IPS-NIHi11 (cell line): ENCODE data around the gene RAD51B.
A peak's percentile ranks its signal among the peaks of the same experiment; 100 is the strongest.
"Not testable (repeated sequence)": the region's sequence is repeated elsewhere in the genome, so short reads cannot be mapped to it uniquely, and the experiment has no call there.

ENCODE experiments used
- DNase-seq: peaks from one replicate; pipeline ENCODE4 v3.0.0; 2012; ENCODE audit warnings: mixed read lengths, low spot score

Gene RAD51B

DNA sequence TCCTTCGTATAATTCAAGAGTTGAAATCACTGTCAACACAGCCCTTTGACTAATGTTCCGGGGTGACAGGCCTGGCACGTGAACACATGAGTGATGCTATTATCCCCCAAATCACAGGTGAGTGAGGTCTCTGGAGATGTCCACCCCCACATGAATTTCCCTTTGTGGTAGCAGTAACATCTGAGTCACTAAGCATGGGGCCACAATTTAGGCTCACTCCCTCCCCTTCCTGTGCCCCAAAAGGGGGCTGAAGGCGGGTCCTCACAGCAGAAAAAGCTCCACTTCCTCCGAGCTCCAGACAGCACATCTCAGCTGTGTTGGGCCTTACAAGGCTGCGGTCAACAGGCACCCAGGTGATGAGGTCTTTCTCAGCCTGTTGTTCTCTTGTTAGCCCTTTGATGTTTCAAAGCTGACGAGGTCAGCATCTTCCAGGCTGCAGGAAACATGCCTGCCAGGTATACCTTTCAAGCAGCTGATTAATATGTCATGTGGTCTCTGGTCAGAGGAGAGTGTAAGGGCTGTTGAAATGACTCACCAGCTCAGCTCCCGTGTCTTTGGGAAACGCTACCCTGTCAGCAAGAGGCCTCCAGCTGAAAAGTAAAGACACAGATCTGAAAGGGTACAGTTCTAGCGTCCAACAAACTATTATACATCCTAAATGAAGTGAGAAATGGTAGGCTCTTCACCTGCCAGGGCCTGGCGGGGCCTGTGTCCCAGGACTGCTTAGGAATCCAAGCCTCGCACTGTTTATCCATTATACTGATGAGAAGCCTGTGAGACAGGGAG, 866.0 kb downstream of the RAD51B start:
- DNase-seq: no peak

DNA sequence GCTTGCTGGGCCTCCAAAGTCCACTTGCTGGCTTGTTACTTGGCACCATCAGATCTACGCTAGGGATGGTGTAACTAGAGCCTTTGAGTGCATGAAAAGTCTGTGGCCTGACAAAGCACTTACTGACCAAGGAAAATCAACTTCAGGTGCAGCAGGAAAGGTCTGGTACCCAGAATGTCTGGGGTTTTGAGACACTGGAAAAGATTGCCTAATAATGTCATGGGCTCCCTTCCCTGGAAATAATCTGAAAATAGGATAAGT, 866.6 kb downstream of the RAD51B start:
- DNase-seq: no peak

DNA sequence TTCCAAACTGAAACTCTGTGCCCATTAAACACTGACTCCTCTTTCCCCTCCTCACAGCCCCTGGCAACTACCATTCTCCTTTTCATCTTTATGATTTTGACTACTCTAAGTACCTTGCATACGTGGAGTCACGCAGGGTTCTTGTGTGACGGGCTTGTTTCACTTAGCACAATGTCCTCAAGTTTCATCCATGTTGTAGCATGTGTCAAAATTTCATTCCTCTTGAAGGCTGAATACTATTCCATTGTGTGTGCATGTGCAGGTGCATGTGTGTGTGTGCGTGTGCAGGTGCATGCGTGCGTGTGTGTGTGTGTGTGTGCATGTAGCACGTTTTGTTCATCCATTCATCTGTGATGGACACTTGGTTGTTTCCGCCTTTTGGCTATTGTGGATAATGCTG, 867.1 kb downstream of the RAD51B start:
- DNase-seq: no peak

DNA sequence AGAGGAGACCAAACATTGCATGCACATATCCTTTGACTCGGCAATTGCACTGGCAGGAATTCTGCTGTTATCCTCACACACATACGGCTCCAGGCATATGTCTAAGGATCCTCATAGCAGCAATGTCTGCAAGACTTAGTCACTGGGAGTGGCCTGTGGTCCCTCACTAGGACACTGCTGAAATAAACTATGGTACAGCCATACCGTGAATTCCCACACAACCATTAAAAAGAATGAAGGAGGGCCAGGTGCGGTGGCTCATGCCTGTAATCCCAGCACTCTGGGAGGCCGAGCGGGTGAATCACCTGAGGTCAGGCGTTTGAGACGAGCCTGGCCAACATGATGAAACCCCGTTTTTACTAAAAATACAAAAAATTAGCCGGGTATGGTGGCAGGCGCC, 868.2 kb downstream of the RAD51B start:
- no peak for DNase-seq

DNA sequence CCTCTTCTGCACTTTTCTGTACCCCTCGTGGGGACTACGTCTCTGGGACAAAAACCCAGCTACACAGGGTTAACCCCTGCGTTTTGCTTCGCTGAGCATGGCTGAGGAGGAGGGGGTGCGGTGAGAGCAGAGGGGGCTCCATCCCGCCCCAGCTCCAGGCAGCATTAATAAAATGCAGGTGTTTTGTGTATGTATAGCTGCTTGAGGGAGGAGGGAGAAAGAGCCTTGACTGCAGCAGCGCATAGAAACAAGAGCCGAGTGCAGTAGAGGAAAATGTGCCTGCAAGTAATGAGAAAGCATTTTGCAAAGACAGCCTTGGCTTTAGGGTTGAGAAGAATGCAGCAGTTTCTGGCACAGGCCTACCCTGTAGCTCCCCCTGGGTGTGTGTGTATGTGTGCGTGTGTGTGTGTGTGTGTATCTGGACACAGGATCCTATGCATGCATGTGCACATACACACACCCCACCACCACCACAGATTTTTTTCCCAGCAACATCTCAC, 869.3 kb downstream of the RAD51B start:
- no peak for DNase-seq

DNA sequence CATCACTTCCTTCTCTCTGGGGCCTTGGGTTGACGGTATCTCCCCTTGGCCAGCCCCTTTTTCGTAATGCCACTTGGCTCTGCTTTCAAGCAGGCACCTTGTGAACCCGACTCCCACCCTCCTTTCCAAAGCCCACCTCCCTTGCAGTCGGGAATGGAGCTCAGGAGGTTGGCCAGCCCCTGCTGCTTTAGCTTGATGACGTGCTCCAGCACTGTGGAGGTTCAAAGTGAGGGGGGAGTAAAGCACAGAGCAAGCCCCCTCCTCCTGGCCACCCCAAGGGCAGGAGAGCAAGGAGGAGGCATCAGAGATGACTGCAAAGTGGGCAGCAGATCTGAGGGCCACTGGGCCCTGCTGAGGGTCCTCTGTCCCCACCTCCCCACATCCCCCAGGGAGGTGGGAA, 869.9 kb downstream of the RAD51B start:
- DNase-seq: no peak

DNA sequence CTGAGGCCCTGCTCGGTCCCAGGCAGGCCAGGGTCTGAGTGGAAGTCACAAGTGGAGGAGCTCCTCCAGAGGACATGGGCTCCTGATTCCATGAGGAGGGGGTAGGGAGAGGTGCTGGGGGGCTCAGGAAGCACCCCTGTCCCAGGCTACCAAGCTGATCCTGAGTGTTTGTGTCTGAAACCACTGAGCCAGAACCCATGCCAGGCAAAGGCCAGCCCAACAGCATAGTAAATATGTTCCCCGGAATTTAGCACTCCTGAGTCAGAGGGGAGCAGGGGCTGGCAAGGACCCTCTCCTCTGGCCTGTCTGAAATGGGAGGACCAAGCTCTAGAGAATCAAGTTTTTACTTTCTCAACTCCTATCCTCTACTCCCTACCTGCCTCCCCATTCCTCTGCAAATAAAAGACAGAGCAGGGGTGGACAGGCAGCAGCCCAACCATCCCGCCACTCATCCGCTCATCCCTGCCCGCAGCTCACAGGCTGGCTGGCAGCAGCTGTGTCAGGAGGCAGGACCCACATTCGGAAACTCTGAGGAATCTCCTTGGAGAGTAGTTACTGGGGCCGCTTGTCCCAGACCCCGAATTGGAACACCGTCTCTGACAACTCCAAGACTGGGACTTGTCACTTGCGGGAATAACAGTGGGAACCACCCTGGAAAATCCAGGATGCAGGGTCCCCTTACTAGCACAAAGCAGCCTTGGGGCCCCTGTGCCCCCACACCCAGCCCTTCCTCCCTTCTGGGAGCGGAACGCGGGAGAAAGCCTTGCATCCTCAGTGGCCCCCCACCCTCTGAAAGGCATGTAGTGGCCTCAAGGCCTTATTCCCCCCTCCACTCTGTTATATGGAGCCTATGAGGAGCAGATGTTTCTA, 870.7 kb downstream of the RAD51B start:
- DNase-seq: no peak

DNA sequence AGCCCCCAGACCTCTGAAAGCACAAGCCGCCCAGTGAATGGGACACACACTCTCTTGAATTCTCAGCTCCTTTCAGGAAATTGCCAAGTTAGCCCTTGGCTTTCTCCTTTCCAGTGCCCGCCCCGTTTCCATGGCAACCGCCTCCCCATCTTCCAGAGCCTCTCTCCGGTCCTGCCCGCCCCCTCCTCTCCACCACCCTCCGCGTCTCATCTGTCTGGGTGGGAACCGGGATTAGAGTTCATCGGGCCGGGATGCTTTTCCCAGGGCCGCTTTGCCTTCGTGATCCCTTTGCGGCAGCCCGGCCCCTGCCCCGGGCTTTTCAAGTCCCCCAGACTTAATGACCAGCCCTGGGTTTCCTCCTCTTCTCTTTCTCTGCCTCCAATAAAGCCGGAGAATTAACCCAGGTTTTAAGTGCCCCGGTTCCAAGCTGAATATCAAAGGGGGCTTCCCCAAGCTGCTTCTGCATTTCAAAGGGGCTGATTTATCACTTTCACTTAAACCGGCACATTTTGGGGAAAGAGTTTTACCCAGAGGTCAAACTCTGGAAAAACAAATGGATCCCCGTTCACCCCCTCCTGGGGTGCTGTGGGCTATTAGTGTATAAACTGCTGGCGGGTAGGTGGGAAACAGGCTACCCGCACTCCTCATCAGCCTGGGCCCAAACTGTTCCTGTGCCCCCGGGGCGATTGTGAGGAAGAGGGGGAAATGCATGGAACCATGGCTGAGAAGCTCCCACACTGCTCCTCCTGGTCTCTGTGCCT, 871.6 kb downstream of the RAD51B start:
- peak; percentile 71 for DNase-seq

DNA sequence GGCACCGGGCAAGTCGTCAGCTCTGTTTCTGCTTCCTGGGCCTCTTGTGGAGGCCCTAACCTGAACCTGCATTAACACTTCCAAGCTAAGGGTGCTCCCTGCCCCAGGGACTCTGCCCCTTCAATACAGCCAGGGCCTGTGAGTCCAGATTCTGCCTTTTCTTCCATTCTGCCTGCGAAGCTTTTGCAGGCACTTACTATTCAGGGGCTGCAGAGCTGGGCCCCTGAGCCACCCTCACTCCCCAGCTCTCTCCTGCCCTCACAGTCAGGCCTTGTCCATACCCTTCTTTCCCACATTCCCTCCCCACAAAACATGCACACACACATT, 872.2 kb downstream of the RAD51B start:
- DNase-seq: no peak

DNA sequence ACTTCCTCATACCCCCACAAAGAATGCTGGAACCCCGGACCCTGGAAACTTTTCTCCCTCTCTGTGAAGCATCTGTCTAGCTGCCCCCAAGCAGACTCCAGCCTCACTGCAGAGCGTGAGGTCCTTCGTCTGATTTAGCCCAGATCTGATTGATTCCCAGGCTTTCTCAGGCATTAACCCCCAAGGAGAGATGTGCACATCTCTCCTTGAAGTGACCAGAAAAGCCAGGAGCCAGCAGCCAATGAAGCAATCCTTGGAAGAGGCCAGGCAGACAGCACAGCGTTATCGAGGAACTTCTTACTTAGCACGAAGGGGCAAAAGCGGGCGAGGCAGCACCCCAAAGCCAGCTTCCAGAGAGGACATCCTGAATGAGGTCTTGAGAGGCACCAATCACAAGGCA, 872.6 kb downstream of the RAD51B start:
- no peak for DNase-seq

DNA sequence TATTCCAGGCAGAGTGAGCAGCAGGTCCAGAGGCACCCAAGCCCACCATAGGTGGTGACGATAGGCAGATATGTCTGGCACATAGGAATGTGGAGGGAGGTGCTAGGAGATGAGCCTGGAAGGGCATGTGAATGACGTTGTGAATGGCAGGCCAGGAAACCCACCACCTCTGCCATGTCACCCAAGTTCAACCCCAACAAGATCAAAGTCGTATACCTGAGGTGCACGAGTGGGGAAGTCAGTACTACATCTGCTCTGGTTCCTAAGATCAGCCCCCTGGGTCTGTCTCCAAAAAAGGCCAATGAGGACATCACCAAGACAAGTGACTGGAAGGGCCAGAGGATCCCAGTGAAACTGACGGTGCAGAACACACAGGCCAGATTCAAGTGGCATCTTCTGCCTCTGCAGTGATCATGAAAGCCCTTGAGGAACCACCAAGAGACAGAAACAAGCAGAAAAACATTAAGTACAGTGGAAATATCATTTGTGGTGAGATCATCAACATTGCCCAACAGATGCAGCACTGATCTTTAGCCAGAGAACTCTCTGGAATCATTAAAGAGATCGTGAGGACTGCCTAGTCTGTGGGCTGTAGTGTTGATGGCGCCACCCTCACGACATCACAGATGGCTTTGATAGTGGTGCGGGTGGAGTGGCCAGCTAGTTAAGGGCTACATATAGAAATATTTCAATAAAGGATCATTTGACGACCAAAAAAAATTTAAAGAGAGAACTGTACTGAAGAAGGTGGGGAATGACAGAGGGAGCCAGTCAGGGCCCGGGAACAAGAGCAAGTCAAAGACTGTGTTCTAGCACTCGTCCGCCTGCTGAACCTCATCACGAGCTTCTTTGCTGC, 873.6 kb downstream of the RAD51B start:
- DNase-seq: no peak

DNA sequence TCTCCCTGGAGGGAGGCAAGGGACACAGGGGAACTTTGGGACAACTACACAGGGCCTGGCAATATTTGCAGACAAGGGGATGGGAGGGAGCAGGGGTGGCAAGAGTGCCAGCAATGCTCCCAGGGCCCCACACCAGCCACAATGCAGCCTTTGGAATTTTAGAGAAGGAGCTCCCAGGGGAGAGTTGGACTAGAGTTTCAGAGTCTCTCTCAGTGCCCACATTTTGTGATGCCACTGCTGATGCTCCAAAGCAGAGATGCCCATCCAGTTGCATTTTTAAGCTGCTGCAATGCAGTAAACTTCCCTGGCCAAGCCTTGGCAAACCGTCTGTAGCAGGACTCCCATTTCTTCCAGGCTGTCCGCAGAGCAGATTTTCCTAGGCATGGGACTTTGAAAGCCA, 874.3 kb downstream of the RAD51B start:
- no peak for DNase-seq

DNA sequence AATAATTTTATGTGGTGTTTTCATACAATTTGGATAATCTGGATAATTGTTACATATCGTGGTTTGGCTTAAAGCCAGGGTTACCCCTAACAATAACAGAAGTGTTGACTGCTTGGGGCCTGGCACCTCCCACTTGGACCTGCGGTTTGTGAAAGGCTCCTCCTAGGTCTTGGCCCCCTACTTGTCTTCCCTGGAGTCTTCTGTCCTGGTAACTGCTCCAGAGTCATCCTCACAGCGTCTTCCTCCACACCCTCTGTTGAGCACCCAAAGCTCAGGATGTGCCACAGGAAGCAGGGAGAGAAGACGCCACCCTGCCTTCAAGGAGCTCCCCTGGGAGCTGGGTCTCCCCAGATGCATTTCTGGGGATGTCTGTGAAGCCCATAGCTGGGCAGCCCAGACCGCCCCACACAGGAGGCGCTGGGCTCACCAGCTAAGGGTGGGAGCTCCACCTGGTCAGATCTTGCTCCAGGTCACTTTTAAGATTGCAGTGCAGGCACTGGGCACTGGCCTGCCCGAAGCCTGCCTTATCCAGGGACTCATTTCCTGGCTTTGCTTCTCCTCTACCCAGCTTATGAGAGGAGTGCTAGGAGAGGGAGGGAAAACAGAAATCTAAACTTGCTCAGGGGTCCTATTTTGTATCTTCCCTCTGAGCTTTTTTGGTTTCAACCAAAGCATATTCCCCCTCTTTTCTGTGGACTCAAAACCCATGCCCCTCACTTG, 875.1 kb downstream of the RAD51B start:
- DNase-seq: no peak

DNA sequence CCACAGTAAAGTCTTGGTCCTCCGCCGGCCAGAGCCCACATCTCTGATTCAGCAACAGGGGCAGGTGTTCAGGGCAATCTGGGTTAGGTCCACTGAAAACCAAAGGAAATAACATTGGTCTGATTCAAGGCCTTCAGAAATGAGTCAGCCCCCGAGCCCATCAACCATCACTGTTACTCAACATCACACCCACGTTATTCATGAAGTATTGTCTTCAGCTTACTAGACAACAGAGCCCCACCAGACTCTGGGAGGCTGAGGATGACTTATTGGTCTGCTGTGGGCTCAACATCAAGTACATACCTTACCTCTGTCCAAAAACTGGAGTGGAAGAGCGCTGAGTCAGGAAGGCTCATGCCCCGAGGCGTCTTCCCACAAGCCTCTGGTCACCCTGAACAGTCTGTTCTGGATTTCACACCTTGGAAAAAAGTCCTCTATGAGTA, 875.8 kb downstream of the RAD51B start:
- DNase-seq: no peak

DNA sequence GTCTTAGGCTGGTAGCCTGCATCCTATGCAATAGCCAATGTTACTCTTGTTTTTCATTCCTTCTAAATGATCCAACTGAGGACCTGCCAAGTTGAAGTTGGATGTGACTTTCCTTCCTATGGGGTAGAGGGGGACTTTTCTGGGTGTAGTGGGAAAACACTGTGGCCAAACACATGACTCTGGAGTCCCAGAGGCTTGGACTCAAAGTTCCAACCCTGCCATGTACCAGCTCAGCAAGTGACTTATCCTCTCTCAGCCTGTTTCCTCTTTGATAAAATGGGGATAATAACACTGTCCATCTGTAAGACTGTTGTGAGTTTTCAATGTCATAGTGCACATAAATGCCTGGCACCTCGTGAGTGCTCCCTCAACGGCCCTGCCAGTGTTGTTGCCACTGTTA, 876.3 kb downstream of the RAD51B start:
- DNase-seq: no peak

DNA sequence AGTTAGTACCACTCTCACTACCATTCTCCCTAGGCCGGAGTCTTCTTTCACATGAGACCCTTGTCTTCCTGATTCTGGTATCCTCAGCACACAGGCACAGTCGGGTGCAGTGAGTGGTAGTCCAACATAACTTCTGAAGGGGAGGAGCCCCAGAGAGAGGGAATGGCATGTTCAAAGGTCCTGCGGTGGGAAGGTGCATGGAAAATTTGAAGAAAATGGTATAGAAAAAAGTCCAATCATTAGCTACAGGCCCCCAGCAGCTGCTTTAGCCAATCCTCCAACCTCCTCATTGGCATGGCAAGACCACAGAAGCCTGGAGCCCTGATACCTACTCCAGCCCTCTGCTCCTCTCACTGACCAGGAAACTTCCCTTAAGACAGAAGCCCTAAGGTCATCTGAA, 876.7 kb downstream of the RAD51B start:
- DNase-seq: no peak

DNA sequence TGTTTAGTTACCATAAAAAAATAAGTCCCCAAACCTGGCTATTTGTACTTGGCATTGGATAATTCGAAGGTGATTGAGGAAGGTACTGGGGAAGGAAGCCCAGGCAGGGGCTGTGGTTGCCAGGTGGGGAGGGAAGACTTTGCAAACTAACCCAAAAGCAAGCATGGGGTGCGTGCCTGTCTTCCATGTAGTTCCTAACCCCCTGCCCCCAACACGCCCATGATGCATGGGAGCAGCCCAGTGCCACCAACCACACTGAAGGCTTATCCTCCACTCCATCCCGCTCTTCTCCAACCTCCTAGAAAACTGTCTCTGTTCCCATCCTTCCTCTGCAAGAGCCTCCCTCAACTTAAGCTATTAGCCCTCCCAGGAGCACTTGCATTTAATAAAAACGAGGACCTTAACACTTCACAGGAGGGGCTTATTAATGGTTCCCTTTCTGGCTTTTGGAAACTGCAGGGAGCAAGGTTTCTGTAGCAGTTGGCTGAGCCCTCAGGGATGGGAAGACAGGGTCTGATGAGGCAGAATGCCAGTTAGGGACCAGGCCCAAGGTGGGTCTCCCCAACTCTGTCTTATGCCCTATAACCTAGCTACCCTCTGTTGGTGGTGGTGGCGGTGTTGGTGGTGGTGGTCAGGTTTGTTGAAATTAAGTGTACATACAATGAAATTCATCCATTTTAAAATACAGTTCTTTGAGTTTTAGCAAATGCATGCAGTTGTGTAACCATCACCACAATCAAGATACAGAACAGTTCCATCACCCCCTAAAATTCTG, 877.3 kb downstream of the RAD51B start:
- no peak for DNase-seq

DNA sequence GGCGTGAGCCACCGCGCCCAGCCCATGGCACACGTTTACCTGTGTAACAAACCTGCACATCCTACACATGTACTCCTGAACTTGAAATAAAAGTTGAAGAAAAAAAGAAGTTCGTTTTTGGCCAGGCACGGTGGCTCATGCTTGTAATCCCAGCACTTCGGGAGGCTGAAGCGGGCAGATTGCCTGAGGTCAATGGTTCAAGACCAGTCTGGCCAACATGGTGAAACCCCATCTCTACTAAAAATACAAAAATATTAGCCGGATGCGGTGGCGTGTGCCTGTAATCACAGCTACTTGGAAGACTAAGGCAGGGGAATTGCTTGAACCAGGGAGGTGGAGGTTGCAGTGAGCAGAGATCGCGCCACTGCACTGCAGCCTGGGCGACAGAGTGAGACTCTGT, 879.2 kb downstream of the RAD51B start:
- DNase-seq: not testable (repeated sequence)

DNA sequence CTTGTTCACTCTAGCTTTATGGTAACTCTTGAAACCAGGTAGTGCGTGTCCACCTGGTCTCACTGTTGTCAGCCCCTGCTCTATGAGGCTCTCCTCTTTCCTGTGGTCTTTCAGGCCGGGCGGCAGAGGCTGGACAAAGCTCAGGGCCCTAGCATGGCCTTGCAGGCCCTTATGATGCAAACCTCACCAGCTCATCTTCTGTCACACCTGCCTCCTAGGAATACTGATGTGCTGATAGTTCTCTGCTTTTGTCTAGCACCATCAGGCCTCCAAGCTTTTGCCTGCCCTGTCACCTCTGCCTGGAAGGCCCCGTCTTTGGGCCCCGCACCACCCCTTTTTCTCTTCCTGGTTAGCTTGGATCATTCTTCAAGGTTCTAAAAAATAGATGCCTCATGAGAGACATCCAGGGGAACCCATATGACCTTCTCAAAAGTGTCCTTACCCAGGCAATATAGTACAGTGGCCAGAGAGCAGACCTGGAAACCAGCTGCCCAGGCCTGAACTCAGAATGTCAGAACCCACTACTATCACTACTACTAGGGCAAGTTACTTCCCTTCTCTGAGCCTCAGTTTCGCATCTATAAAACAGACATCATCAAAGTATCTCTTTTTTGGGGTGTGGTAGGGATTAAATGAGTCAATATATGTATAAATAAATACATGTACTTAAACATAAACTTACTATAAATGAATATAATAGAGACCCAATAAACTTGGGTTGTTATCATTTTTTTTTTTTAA, 881.6 kb downstream of the RAD51B start:
- DNase-seq: no peak

DNA sequence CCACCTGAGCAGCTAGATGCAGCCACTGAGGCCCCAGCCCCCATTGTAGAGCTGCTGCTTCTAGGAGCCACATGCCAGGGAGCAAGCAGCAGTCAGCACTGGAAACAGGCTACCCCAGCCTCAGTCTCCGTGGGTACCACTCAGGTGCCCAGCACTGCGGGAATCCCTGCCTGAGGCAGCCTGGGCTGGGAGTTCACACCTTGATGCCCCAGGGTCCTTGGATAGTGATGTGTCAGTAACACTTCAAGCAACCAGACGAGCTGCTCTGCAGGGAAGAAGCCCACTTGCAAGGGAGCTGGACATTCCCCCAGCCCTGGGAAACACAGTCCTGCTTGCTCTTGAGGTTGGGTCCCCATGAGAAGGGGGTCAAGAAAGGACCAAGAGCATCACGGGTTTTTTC, 882.6 kb downstream of the RAD51B start:
- DNase-seq: no peak
